Testis (tissue), 3 donors: ENCODE results near the gene SHROOM3. TPM values are rescaled to one million over a fixed set of nuclear protein-coding genes. Genes with fewer than 3 reads are reported as not detected.

Experiments used
- DNase-seq: peaks from one replicate; pipeline ENCODE4 v3.0.0-alpha.2; 2019
- H3K27ac ChIP-seq, 2 donors: fragments of 200-600 bp; sonication (generic); one replicate each; pipeline ENCODE4 v1.5.1; 2019
- H3K27me3 ChIP-seq: fragments of 200-600 bp; sonication (generic); one replicate; pipeline ENCODE4 v1.5.1; 2019
- H3K36me3 ChIP-seq: fragments of 200-600 bp; sonication (generic); one replicate; pipeline ENCODE4 v1.5.1; 2017; ENCODE audit warnings: low read depth; ENCODE audit errors: missing control alignments
- H3K4me1 ChIP-seq: fragments of 200-600 bp; sonication (generic); one replicate; pipeline ENCODE4 v1.5.1; 2019
- H3K4me3 ChIP-seq, 2 donors: fragments of 200-600 bp; sonication (generic); one replicate each; pipeline ENCODE4 v1.5.1; 2017 to 2019
- H3K9me3 ChIP-seq: fragments of 200-600 bp; sonication (generic); one replicate; pipeline ENCODE4 v1.5.1; 2017
- POLR2A ChIP-seq: fragments of 450-650 bp; IDR thresholded peaks from one replicate; pipeline ENCODE4 v1.6.1; 2017; ENCODE audit warnings: antibody characterized with exemption, mild to moderate bottlenecking, moderate library complexity
- WGBS, 2 donors: methylation state at CpG; one replicate each; pipeline ENCODE4 v1.1.5; 2018; 5-methylcytosine and 5-hydroxymethylcytosine counted together
- intact Hi-C: fragments of 100-400 bp; cut with DNase I; formaldehyde crosslinking; loops from one replicate; pipeline ENCODE4 v1.15.1; 2023; ENCODE audit warnings: low total_unique reads
- polyA plus RNA-seq: library from polyadenylated mRNA; stranded (reverse); fragments of 350-450 nt; fragmentation: Illumina TruSeq; extraction: RNeasy Lipid Tissue Mini Kit (QIAGEN cat#74804); gene quantifications from one replicate; pipeline ENCODE4 v1.2.3, GENCODE V29; 2014; ENCODE audit warnings: low read depth, low replicate concordance; ENCODE audit not compliant: insufficient read depth
- total RNA-seq, 2 donors: library from RNA; depleted of rRNA; stranded (reverse); fragments of >200 nt; gene quantifications; one replicate each; pipeline ENCODE4 v1.2.3, GENCODE V29; 2016
- TF ChIP-seq, protein P1 (sequence below), 3 experiments: fragments of 450-650 bp in 2 of 3; fragments of 200-600 bp in 1 of 3; sonication (generic) in 1 of 3; IDR thresholded peaks; one replicate each; pipeline ENCODE4 v1.5.1; 2016 to 2019; ENCODE audit warnings: antibody characterized with exemption in 3 of 3, mild to moderate bottlenecking in 2 of 3, moderate library complexity in 1 of 3

SHROOM3 gene
- total and polyA plus RNA-seq, 3 donors from 2014 or later, result 3.9 to 7.2 (median 6.4) TPM

DNA sequence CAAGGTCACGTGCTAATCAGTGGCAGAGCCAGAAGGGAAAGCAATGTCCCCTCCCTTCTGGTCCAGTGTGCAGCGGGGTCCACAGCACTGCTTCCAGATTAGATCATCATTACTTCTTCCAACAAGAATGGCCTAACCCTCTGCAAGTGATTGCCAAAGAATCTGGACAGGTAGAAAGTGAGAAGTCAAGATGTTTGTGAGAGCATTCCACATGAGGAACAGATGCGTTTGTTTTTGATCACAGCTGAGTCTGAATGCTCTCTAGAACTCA is 147.7 kb downstream of the SHROOM3 start:
- Histone ChIP-seq H3K27me3 (no peaks in the 10 kb centered on the region), H3K4me3 (no peak overlapping the region), H3K4me1 (no peaks in the 10 kb centered on the region), H3K27ac (no peak overlapping the region), H3K9me3 (no peaks in the 10 kb centered on the region), H3K36me3 (no peaks in the 10 kb centered on the region)
- WGBS, 2 donors, result 64 to 79% methylated on average over 3 of the region's 3 CpGs
- no peak for TF ChIP-seq POLR2A
- TF ChIP-seq, protein P1, sequence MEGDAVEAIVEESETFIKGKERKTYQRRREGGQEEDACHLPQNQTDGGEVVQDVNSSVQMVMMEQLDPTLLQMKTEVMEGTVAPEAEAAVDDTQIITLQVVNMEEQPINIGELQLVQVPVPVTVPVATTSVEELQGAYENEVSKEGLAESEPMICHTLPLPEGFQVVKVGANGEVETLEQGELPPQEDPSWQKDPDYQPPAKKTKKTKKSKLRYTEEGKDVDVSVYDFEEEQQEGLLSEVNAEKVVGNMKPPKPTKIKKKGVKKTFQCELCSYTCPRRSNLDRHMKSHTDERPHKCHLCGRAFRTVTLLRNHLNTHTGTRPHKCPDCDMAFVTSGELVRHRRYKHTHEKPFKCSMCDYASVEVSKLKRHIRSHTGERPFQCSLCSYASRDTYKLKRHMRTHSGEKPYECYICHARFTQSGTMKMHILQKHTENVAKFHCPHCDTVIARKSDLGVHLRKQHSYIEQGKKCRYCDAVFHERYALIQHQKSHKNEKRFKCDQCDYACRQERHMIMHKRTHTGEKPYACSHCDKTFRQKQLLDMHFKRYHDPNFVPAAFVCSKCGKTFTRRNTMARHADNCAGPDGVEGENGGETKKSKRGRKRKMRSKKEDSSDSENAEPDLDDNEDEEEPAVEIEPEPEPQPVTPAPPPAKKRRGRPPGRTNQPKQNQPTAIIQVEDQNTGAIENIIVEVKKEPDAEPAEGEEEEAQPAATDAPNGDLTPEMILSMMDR (IDR thresholded peaks at IDR 0.05), result no peak
- no peak for DNase-seq
- intact Hi-C loops, result no loop called here

GRCh38 chr4:76584241-76585152 is 149.5 kb downstream of the SHROOM3 start:
- no peak overlapping the region for H3K27ac ChIP-seq

GRCh38 chr4:76585272-76585671 is 150.2 kb downstream of the SHROOM3 start:
- no peaks in the 10 kb centered on the region for H3K9me3 ChIP-seq
- H3K4me1 ChIP-seq, result no peaks in the 10 kb centered on the region
- no peak for DNase-seq
- no peak overlapping the region for H3K27ac ChIP-seq
- H3K4me3 ChIP-seq, result no peak overlapping the region
- no peaks in the 10 kb centered on the region for H3K36me3 ChIP-seq
- no peaks in the 10 kb centered on the region for H3K27me3 ChIP-seq
- no peak for TF ChIP-seq POLR2A
- TF ChIP-seq, protein P1 (IDR thresholded peaks at IDR 0.05), result no peak
- intact Hi-C loops, result no loop called here
- 63% methylated on average over 5 of the region's 5 CpGs for WGBS, 2 donors

More at GRCh38 chr4:76584241-76585152, 149.5 kb downstream of the SHROOM3 start:
- Histone ChIP-seq H3K4me3 (no peak overlapping the region), H3K4me1 (no peaks in the 10 kb centered on the region), H3K27me3 (no peaks in the 10 kb centered on the region), H3K9me3 (no peaks in the 10 kb centered on the region), H3K36me3 (no peaks in the 10 kb centered on the region)
- WGBS, 2 donors, result 86 to 87% methylated on average over 9 of the region's 9 CpGs
- TF ChIP-seq, protein P1 (IDR thresholded peaks at IDR 0.05), result no peak
- TF ChIP-seq POLR2A, result no peak
- intact Hi-C loops, result no loop called here
- DNase-seq, result no peak

DNA sequence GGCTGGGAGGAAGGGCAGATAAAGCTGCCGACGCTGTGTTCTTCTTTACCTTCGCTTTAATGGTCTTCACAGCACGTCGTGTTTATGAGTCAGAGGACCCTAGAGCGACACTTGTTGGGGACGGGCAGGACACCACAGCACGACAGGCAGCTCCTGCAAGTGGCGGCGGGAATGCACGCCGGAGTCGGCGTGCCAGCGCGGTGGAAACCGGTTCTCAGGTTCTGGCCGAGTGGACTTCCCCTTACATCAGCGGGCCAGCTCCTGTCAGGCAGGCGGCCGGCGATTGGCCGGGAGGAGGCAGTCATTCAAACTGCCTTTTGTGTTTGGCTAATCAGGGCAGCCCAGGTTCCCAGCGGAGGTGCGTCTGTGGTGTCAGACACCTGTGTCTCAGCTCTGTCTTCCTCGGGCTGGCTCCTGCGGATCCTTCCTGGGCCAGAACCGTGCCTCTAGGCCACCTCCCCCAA is 150.9 kb downstream of the SHROOM3 start:
- Histone ChIP-seq H3K27ac (no peak overlapping the region), H3K4me1 (no peaks in the 10 kb centered on the region), H3K27me3 (no peaks in the 10 kb centered on the region), H3K36me3 (no peaks in the 10 kb centered on the region), H3K9me3 (no peaks in the 10 kb centered on the region), H3K4me3 (peak overlapping the region; percentile 0 to 2)
- TF ChIP-seq POLR2A, result no peak
- TF ChIP-seq, protein P1 (IDR thresholded peaks at IDR 0.05), result no peak
- DNase-seq, result peak; percentile 73
- intact Hi-C loops, result no loop called here
- WGBS, 2 donors, result 27% methylated on average over 7 to 28 of the region's 28 CpGs

DNA sequence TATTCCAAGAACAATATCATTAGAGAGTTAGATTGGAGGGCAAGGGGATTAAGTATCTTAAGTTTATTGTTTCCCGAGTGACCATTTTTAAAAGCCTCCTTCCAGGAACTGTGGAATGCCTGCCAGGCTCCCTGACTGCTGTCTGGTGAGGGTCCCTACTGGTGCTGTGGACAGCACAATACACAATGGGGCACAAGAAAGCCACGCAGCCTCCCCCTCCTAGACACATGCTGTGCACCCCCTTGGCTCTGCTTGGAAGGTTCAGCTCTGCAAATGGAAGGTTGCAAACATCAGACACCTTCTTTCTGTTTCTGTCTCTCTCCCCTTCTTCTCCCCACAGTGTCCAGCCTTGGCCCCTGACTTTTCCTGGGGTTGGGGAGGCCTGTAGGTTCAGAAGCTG is 153.2 kb downstream of the SHROOM3 start:
- no peak for TF ChIP-seq POLR2A
- TF ChIP-seq, protein P1 (IDR thresholded peaks at IDR 0.05), result no peak
- no peak overlapping the region for H3K27ac ChIP-seq

More for the DNA sequence above, 153.2 kb downstream of the SHROOM3 start:
- intact Hi-C loops, result no loop called here
- H3K4me1 ChIP-seq, result no peaks in the 10 kb centered on the region
- H3K4me3 ChIP-seq, result no peak overlapping the region
- H3K27me3 ChIP-seq, result no peaks in the 10 kb centered on the region
- 90 to 93% methylated on average over 2 of the region's 2 CpGs for WGBS, 2 donors
- no peaks in the 10 kb centered on the region for H3K9me3 ChIP-seq
- no peak for DNase-seq
- no peaks in the 10 kb centered on the region for H3K36me3 ChIP-seq
